ENCODE data around the gene COA5. TPM values are rescaled to one million over a fixed set of nuclear protein-coding genes. Genes with fewer than 3 reads are reported as not detected.

The COA5 gene
- total RNA-seq, 1 experiment from 2014 or later, result 18.6 TPM

GRCh38 chr2:98583816-98584618 is 24.3 kb downstream of the COA5 start:
- no peak overlapping the region for H3K4me2 ChIP-seq (ENCODE audit: low read length)
- DNase-seq (ENCODE audit: low read depth, low spot score), result no peak
- no peaks in the 10 kb centered on the region for H3K9me3 ChIP-seq (ENCODE audit: control insufficient read depth in 1 of 2, insufficient read depth in 1 of 2, low read depth in 1 of 2, low read length in 2 of 2)
- no peak overlapping the region for H2AFZ ChIP-seq (ENCODE audit: low read depth, low read length, poor library complexity, severe bottlenecking)
- intact Hi-C loops (cut with micrococcal nuclease), result no loop called here
- H3K27me3 ChIP-seq (ENCODE audit: insufficient read depth, low read length), result no peaks in the 10 kb centered on the region
- H3K4me3 ChIP-seq (replicated peaks in 1 of 2; ENCODE audit: low read depth in 1 of 2, low read length in 2 of 2), result no peak overlapping the region
- ChIA-PET CTCF (interaction anchor here (1.1 kb wide), 1 partner anchor 15 kb away, joined by 3 read pairs; no protein-coding TSS in a partner anchor), RAD21 (ENCODE audit: low non-redundant PET in 1 of 2, low total read pairs in 2 of 2, uncharacterized antibody in 2 of 2, unreplicated experiment in 2 of 2) (no interaction called here), POLR2A (no interaction called here)
- ATAC-seq, result no peak
- no peaks in the 10 kb centered on the region for H3K4me1 ChIP-seq (ENCODE audit: control insufficient read depth in 1 of 2, insufficient read depth in 2 of 2, low read length in 2 of 2)
- no TSS peak for BruUV-seq (replicated peaks)
- H3K36me3 ChIP-seq (ENCODE audit: control insufficient read depth in 1 of 2, insufficient read depth in 2 of 2, low read length in 2 of 2), result no peaks in the 10 kb centered on the region
- TF ChIP-seq YY1 (IDR thresholded peaks at IDR 0.05; ENCODE audit: extremely low read depth, insufficient replicate concordance, low read depth, low read length) (no peak), ZNF274 (IDR thresholded peaks at IDR 0.05; ENCODE audit: low read depth, low read length) (no peak), ZBTB33 (IDR thresholded peaks at IDR 0.05; ENCODE audit: extremely low read depth, insufficient replicate concordance, low read length) (no peak), TCF7L2 (IDR thresholded peaks at IDR 0.05; ENCODE audit: borderline replicate concordance, extremely low read depth, insufficient read depth, insufficient read length) (no peak), ATF3 (IDR thresholded peaks at IDR 0.05) (no peak), RAD21 (IDR thresholded peaks at IDR 0.05; ENCODE audit: low read depth) (no peak), SIN3A (IDR thresholded peaks at IDR 0.05; ENCODE audit: low read depth) (no peak), SP1 (IDR thresholded peaks at IDR 0.05; ENCODE audit: low read depth) (no peak), CTCF (IDR thresholded peaks at IDR 0.05 in 2 of 3, conservative IDR thresholded peaks at IDR 0.05 in 1 of 3; ENCODE audit: borderline replicate concordance in 1 of 3, insufficient read depth in 1 of 3, low read depth in 2 of 3, low read length in 2 of 3) (no peak), CEBPB (IDR thresholded peaks at IDR 0.05; ENCODE audit: low read depth) (no peak), POLR2AphosphoS5 (IDR thresholded peaks at IDR 0.05; ENCODE audit: low read depth, low read length) (no peak), REST (IDR thresholded peaks at IDR 0.05; ENCODE audit: low read depth) (no peak), CBX3 (IDR thresholded peaks at IDR 0.05; ENCODE audit: low read depth) (no peak)
- H3K79me2 ChIP-seq (ENCODE audit: insufficient read depth, low read length), result no peaks in the 10 kb centered on the region
- no peak overlapping the region for H3K9ac ChIP-seq (ENCODE audit: low read length)
- H3K9me2 ChIP-seq (ENCODE audit: insufficient read depth), result no peaks in the 10 kb centered on the region
- no peaks in the 10 kb centered on the region for H4K20me1 ChIP-seq (ENCODE audit: insufficient read depth)
- H3K27ac ChIP-seq (ENCODE audit: low read depth, low read length), result no peak overlapping the region

All from HCT116 (cell line).